ENCODE measurements around the gene RIN3. TPM values are rescaled to one million over a fixed set of nuclear protein-coding genes. Genes with fewer than 3 reads are reported as not detected.
A peak's percentile ranks its signal among the peaks of the same experiment; 100 is the strongest.

The RIN3 gene
- total RNA-seq, 1 donor from 2014 or later, result 12.7 TPM

GRCh38 chr14:92585981-92586937 lies 72.7 kb downstream of the RIN3 start:
- H3K4me3 Mint-ChIP-seq, result no peak overlapping the region
- no peak overlapping the region for H3K27ac Mint-ChIP-seq (ENCODE audit: unreplicated experiment)
- H3K27me3 Mint-ChIP-seq (ENCODE audit: low read depth), result no peaks in the 10 kb centered on the region
- H3K9me3 Mint-ChIP-seq, result no peaks in the 10 kb centered on the region
- peaks cover 8% of the 10 kb centered on the region for H3K36me3 Mint-ChIP-seq (ENCODE audit: low read depth)
- H3K4me1 Mint-ChIP-seq, result no peaks in the 10 kb centered on the region
- DNase-seq (ENCODE audit: low read depth, low spot score), result no peak
- TF ChIP-seq CTCF (conservative IDR thresholded peaks at IDR 0.05), result no peak

- Mint-ChIP-seq H3K4me1 (no peaks in the 10 kb centered on the region), H3K9me3 (no peaks in the 10 kb centered on the region), H3K27me3 (ENCODE audit: low read depth) (no peaks in the 10 kb centered on the region), H3K36me3 (ENCODE audit: low read depth) (peaks cover 5% of the 10 kb centered on the region), H3K27ac (ENCODE audit: unreplicated experiment) (no peak overlapping the region), H3K4me3 (no peak overlapping the region)
- no peak for DNase-seq (ENCODE audit: low read depth, low spot score)
- no peak for TF ChIP-seq CTCF (conservative IDR thresholded peaks at IDR 0.05)
Observed at GRCh38 chr14:92586963-92587699, 73.5 kb downstream of the RIN3 start.

GRCh38 chr14:92587700-92588085 lies 74.1 kb downstream of the RIN3 start:
- H3K4me3 Mint-ChIP-seq, result no peak overlapping the region
- no peaks in the 10 kb centered on the region for H3K9me3 Mint-ChIP-seq
- H3K36me3 Mint-ChIP-seq (ENCODE audit: low read depth), result peaks cover 3% of the 10 kb centered on the region
- no peaks in the 10 kb centered on the region for H3K27me3 Mint-ChIP-seq (ENCODE audit: low read depth)
- H3K4me1 Mint-ChIP-seq, result no peaks in the 10 kb centered on the region
- no peak for DNase-seq (ENCODE audit: low read depth, low spot score)
- H3K27ac Mint-ChIP-seq (ENCODE audit: unreplicated experiment), result no peak overlapping the region
- TF ChIP-seq CTCF (conservative IDR thresholded peaks at IDR 0.05), result no peak

GRCh38 chr14:92589213-92589852 lies 75.8 kb downstream of the RIN3 start:
- H3K36me3 Mint-ChIP-seq (ENCODE audit: low read depth), result no peaks in the 10 kb centered on the region
- no peaks in the 10 kb centered on the region for H3K27me3 Mint-ChIP-seq (ENCODE audit: low read depth)
- no peak overlapping the region for H3K4me3 Mint-ChIP-seq
- peak; percentile 47 for TF ChIP-seq CTCF (conservative IDR thresholded peaks at IDR 0.05)
- H3K4me1 Mint-ChIP-seq, result no peaks in the 10 kb centered on the region
- H3K9me3 Mint-ChIP-seq, result peaks cover 2% of the 10 kb centered on the region
- no peak for DNase-seq (ENCODE audit: low read depth, low spot score)
- no peak overlapping the region for H3K27ac Mint-ChIP-seq (ENCODE audit: unreplicated experiment)

- Mint-ChIP-seq H3K4me3 (no peak overlapping the region), H3K27ac (ENCODE audit: unreplicated experiment) (no peak overlapping the region), H3K4me1 (no peaks in the 10 kb centered on the region), H3K27me3 (ENCODE audit: low read depth) (no peaks in the 10 kb centered on the region), H3K36me3 (ENCODE audit: low read depth) (peaks cover 5% of the 10 kb centered on the region), H3K9me3 (peaks cover 2% of the 10 kb centered on the region)
- DNase-seq (ENCODE audit: low read depth, low spot score), result no peak
- TF ChIP-seq CTCF (conservative IDR thresholded peaks at IDR 0.05), result no peak
Observed at GRCh38 chr14:92590176-92590575, 76.6 kb downstream of the RIN3 start.

Measured in neural crest cell (in vitro differentiated cells).